ENCODE measurements around the gene MTF1.

Gene MTF1

DNA sequence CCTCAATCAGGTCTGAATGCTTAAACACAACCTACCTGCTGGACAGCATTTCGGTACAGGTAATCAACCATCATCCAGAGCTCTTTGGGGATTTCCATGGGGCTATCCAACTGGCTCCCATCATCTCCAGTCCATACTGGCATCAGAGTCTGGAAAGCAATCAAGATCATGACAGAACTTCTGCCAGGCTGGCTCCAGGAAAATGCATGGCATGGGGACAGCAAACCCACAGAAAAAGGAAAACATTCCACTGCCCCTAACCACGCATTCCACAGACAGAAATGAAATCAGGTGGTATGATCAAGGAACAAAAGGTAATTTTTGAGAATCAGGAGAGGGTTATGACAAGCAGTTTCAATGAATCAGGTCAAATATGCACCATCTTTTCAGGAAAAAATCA, 9.1 kb upstream of the MTF1 start:
- 96% methylated on average over 1 of the region's 2 CpGs for WGBS
- no peaks in the 10 kb centered on the region for H3K9me3 ChIP-seq (ENCODE audit: control insufficient read depth, low read length)

DNA sequence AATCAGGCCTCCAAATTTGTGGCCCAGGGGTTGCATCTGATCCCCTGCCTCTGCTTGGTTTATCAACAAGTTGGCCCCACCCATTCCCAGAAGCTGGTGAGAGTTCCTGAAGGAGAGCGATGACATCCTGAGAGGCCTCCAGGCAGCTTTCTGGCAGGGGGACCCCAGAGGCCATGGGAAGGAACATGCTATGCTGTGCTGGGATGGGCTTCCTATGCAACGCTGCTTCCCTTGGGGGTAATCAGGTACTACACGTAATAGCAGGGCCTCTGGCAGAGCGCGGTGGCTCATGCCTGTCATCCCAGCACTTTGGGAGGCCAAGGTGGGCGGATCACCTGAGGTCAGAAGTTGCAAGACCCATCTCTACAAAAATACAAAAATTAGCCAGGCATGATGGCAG, 8.4 kb upstream of the MTF1 start:
- H2BK15ac ChIP-seq (ENCODE audit: low read depth, poor library complexity, severe bottlenecking): no peak overlapping the region
- no peak overlapping the region for H2BK5ac ChIP-seq (ENCODE audit: low read depth, low read length, poor library complexity, severe bottlenecking)
- no peak overlapping the region for H3K23ac ChIP-seq (ENCODE audit: low read length in 2 of 2)
- peaks cover 3% of the 10 kb centered on the region for H3K4me1 ChIP-seq (ENCODE audit: control insufficient read depth, insufficient read depth, low read depth, low read length)
- no peak overlapping the region for H2AK5ac ChIP-seq (ENCODE audit: low read length, severe bottlenecking)
- H3K4me2 ChIP-seq (ENCODE audit: low read length, poor library complexity, severe bottlenecking): no peak overlapping the region
- H3K27me3 ChIP-seq (ENCODE audit: control insufficient read depth in 1 of 2, insufficient read depth in 1 of 2, low read length in 2 of 2): no peaks in the 10 kb centered on the region
- H3K14ac ChIP-seq (ENCODE audit: low read length in 2 of 2): no peak overlapping the region
- H4K8ac ChIP-seq (ENCODE audit: low read length): no peak overlapping the region
- H4K91ac ChIP-seq (ENCODE audit: low read length): no peak overlapping the region
- no peak overlapping the region for H2BK12ac ChIP-seq (ENCODE audit: low read length in 2 of 2)
- H3K9ac ChIP-seq (ENCODE audit: low read length): no peak overlapping the region
- H3K18ac ChIP-seq (ENCODE audit: low read depth in 1 of 2, low read length in 2 of 2): no peak overlapping the region
- H2AFZ ChIP-seq (ENCODE audit: low read depth, low read length): no peak overlapping the region
- WGBS: 95% methylated on average over 6 of the region's 6 CpGs
- no peak overlapping the region for H3K4me3 ChIP-seq (ENCODE audit: insufficient read depth in 1 of 2, low read depth in 1 of 2, low read length in 2 of 2)
- H3K9me3 ChIP-seq (ENCODE audit: control insufficient read depth, low read length): no peaks in the 10 kb centered on the region
- no peak for DNase-seq
- H3K79me1 ChIP-seq (replicated peaks; ENCODE audit: low read length, poor library complexity, severe bottlenecking): peaks cover 8% of the 10 kb centered on the region
- no peak overlapping the region for H3K27ac ChIP-seq (ENCODE audit: low read length, poor library complexity, severe bottlenecking)
- H2BK120ac ChIP-seq (ENCODE audit: low read depth, low read length): no peak overlapping the region
- no peak overlapping the region for H3K4ac ChIP-seq (ENCODE audit: low read depth in 1 of 2, low read length in 2 of 2)
- H3K36me3 ChIP-seq (ENCODE audit: control insufficient read depth in 1 of 2, insufficient read depth in 2 of 2, low read depth in 1 of 2, low read length in 2 of 2): peaks cover 52 to 78% of the 10 kb centered on the region in 2 experiments

More for the DNA sequence above, 9.1 kb upstream of the MTF1 start:
- H3K4me3 ChIP-seq (ENCODE audit: insufficient read depth in 1 of 2, low read depth in 1 of 2, low read length in 2 of 2): no peak overlapping the region
- no peak overlapping the region for H2BK120ac ChIP-seq (ENCODE audit: low read depth, low read length)
- no peak overlapping the region for H3K4ac ChIP-seq (ENCODE audit: low read depth in 1 of 2, low read length in 2 of 2)
- no peak overlapping the region for H3K4me2 ChIP-seq (ENCODE audit: low read length, poor library complexity, severe bottlenecking)
- peaks cover 3% of the 10 kb centered on the region for H3K4me1 ChIP-seq (ENCODE audit: control insufficient read depth, insufficient read depth, low read depth, low read length)
- no peaks in the 10 kb centered on the region for H3K27me3 ChIP-seq (ENCODE audit: control insufficient read depth in 1 of 2, insufficient read depth in 1 of 2, low read length in 2 of 2)
- H3K36me3 ChIP-seq (ENCODE audit: control insufficient read depth in 1 of 2, insufficient read depth in 2 of 2, low read depth in 1 of 2, low read length in 2 of 2): peaks cover 46 to 81% of the 10 kb centered on the region in 2 experiments
- H2BK12ac ChIP-seq (ENCODE audit: low read length in 2 of 2): no peak overlapping the region
- no peak overlapping the region for H4K91ac ChIP-seq (ENCODE audit: low read length)
- no peak for DNase-seq
- H3K9ac ChIP-seq (ENCODE audit: low read length): no peak overlapping the region
- no peak overlapping the region for H3K23ac ChIP-seq (ENCODE audit: low read length in 2 of 2)
- H3K18ac ChIP-seq (ENCODE audit: low read depth in 1 of 2, low read length in 2 of 2): no peak overlapping the region
- H2BK15ac ChIP-seq (ENCODE audit: low read depth, poor library complexity, severe bottlenecking): no peak overlapping the region
- H3K14ac ChIP-seq (ENCODE audit: low read length in 2 of 2): no peak overlapping the region
- H2AK5ac ChIP-seq (ENCODE audit: low read length, severe bottlenecking): no peak overlapping the region
- H2BK5ac ChIP-seq (ENCODE audit: low read depth, low read length, poor library complexity, severe bottlenecking): no peak overlapping the region
- no peak overlapping the region for H4K8ac ChIP-seq (ENCODE audit: low read length)
- peaks cover 9% of the 10 kb centered on the region for H3K79me1 ChIP-seq (replicated peaks; ENCODE audit: low read length, poor library complexity, severe bottlenecking)
- H3K27ac ChIP-seq (ENCODE audit: low read length, poor library complexity, severe bottlenecking): no peak overlapping the region
- H2AFZ ChIP-seq (ENCODE audit: low read depth, low read length): no peak overlapping the region

DNA sequence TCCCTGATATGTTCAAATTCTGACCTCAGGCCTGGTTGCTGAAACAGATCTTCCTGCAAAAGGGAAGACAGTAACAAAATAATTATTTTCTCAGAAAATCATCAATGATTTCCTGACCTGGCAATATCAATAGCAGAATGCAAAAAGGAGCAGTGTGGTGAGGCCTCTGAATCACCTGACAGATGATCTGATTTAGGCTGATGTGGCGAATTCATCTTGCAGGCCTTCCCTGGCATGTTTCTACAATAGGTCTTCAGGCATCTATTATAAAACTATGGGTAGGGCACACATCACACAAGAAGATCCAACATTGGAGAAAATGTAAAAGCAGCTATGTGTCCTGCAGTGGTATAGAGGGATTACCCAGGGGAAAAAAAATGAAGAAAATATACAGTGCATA, 7.1 kb upstream of the MTF1 start:
- H3K27ac ChIP-seq (ENCODE audit: low read length, poor library complexity, severe bottlenecking): no peak overlapping the region
- no peak overlapping the region for H2BK5ac ChIP-seq (ENCODE audit: low read depth, low read length, poor library complexity, severe bottlenecking)
- WGBS: 100% methylated on average over 1 of the region's 1 CpG
- H4K8ac ChIP-seq (ENCODE audit: low read length): no peak overlapping the region
- H3K27me3 ChIP-seq (ENCODE audit: control insufficient read depth in 1 of 2, insufficient read depth in 1 of 2, low read length in 2 of 2): no peaks in the 10 kb centered on the region
- no peak overlapping the region for H2AFZ ChIP-seq (ENCODE audit: low read depth, low read length)
- peaks cover 54 to 80% of the 10 kb centered on the region in 2 experiments for H3K36me3 ChIP-seq (ENCODE audit: control insufficient read depth in 1 of 2, insufficient read depth in 2 of 2, low read depth in 1 of 2, low read length in 2 of 2)
- peaks cover 5% of the 10 kb centered on the region for H3K79me1 ChIP-seq (replicated peaks; ENCODE audit: low read length, poor library complexity, severe bottlenecking)
- H3K14ac ChIP-seq (ENCODE audit: low read length in 2 of 2): no peak overlapping the region
- H4K91ac ChIP-seq (ENCODE audit: low read length): no peak overlapping the region
- no peak overlapping the region for H3K4ac ChIP-seq (ENCODE audit: low read depth in 1 of 2, low read length in 2 of 2)
- no peak overlapping the region for H2BK120ac ChIP-seq (ENCODE audit: low read depth, low read length)
- H3K4me1 ChIP-seq (ENCODE audit: control insufficient read depth, insufficient read depth, low read depth, low read length): peaks cover 3% of the 10 kb centered on the region
- H2BK15ac ChIP-seq (ENCODE audit: low read depth, poor library complexity, severe bottlenecking): no peak overlapping the region
- no peak overlapping the region for H3K18ac ChIP-seq (ENCODE audit: low read depth in 1 of 2, low read length in 2 of 2)
- H3K4me2 ChIP-seq (ENCODE audit: low read length, poor library complexity, severe bottlenecking): no peak overlapping the region
- H2AK5ac ChIP-seq (ENCODE audit: low read length, severe bottlenecking): no peak overlapping the region
- H3K9ac ChIP-seq (ENCODE audit: low read length): no peak overlapping the region
- H3K23ac ChIP-seq (ENCODE audit: low read length in 2 of 2): no peak overlapping the region
- no peak overlapping the region for H3K4me3 ChIP-seq (ENCODE audit: insufficient read depth in 1 of 2, low read depth in 1 of 2, low read length in 2 of 2)
- H3K9me3 ChIP-seq (ENCODE audit: control insufficient read depth, low read length): no peaks in the 10 kb centered on the region
- H2BK12ac ChIP-seq (ENCODE audit: low read length in 2 of 2): no peak overlapping the region
- DNase-seq: no peak

DNA sequence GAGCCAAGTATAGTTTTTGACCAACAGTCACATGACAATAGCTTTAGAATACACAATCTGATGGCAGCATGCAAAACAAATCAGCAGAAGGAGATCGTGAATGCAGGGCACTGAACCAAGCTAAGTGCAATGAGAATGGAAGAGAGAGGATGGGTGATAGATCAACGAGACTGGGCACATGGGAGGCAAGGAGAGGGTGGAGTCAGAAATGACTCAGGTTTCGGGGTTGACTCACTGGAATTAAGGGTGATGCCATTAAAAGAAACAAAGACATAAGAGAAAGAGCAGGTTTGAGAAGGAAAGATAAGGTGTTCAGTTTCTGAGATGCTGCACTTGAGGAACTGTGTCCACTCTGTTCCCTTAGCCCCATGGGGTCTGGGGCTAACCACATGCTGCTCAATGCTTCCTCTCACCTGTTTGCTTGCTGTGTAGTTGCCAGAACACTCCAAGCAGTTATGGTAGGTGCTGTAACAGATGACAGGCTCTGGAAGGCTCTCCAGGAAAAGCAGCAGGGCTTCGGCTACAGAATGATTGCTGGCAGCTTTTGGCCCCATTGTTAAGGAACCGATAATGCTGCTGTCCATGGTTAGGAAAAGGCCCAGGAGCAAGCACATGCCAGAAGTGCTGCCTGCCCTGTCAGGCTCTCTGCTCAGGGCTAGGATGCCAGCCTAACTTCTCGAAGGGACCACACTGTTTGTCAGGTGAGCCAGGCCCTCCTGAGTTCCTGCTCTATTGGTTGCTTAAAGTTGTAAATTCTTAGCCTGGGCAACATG, 6.1 kb upstream of the MTF1 start:
- Histone ChIP-seq H2BK15ac (ENCODE audit: low read depth, poor library complexity, severe bottlenecking) (no peak overlapping the region), H3K27me3 (ENCODE audit: control insufficient read depth in 1 of 2, insufficient read depth in 1 of 2, low read length in 2 of 2) (no peaks in the 10 kb centered on the region), H3K4me1 (ENCODE audit: control insufficient read depth, insufficient read depth, low read depth, low read length) (peaks cover 3% of the 10 kb centered on the region), H3K9me3 (ENCODE audit: control insufficient read depth, low read length) (no peaks in the 10 kb centered on the region), H3K14ac (ENCODE audit: low read length in 2 of 2) (no peak overlapping the region), H2BK12ac (ENCODE audit: low read length in 2 of 2) (no peak overlapping the region), H4K8ac (ENCODE audit: low read length) (no peak overlapping the region), H3K27ac (ENCODE audit: low read length, poor library complexity, severe bottlenecking) (no peak overlapping the region), H2AK5ac (ENCODE audit: low read length, severe bottlenecking) (no peak overlapping the region), H3K18ac (ENCODE audit: low read depth in 1 of 2, low read length in 2 of 2) (no peak overlapping the region), H2AFZ (ENCODE audit: low read depth, low read length) (no peak overlapping the region), H3K23ac (ENCODE audit: low read length in 2 of 2) (no peak overlapping the region), H3K4me3 (ENCODE audit: insufficient read depth in 1 of 2, low read depth in 1 of 2, low read length in 2 of 2) (no peak overlapping the region), H3K79me1 (replicated peaks; ENCODE audit: low read length, poor library complexity, severe bottlenecking) (peaks cover 5% of the 10 kb centered on the region), H3K4me2 (ENCODE audit: low read length, poor library complexity, severe bottlenecking) (no peak overlapping the region), H2BK5ac (ENCODE audit: low read depth, low read length, poor library complexity, severe bottlenecking) (no peak overlapping the region), H3K36me3 (ENCODE audit: control insufficient read depth in 1 of 2, insufficient read depth in 2 of 2, low read depth in 1 of 2, low read length in 2 of 2) (peaks cover 56 to 83% of the 10 kb centered on the region in 2 experiments), H4K91ac (ENCODE audit: low read length) (no peak overlapping the region), H3K4ac (ENCODE audit: low read depth in 1 of 2, low read length in 2 of 2) (no peak overlapping the region), H2BK120ac (ENCODE audit: low read depth, low read length) (no peak overlapping the region), H3K9ac (ENCODE audit: low read length) (peak overlapping the region; percentile 53)
- DNase-seq: no peak
- WGBS: 80% methylated on average over 6 of the region's 6 CpGs
